CD14-positive monocyte (primary cell): ENCODE results near the gene DDX60. TPM values are rescaled to one million over a fixed set of nuclear protein-coding genes. Genes with fewer than 3 reads are reported as not detected.

Experiments used
- DNase-seq, 3 donors: peaks; one replicate each; pipeline ENCODE4 v3.0.0-alpha.2; 2011 to 2022
- H2AFZ ChIP-seq: 2 replicates; pipeline ENCODE4 v1.6.0; 2012; ENCODE audit warnings: mild to moderate bottlenecking, low read depth, low read length, inconsistent platforms; ENCODE audit not compliant: insufficient read depth, poor library complexity, severe bottlenecking
- H3K27ac ChIP-seq, 2 donors: 1 replicate in 1 of 2; 2 replicates in 1 of 2; pipeline ENCODE4 v1.5.1; 2012 to 2013; ENCODE audit warnings: low read length in 2 of 2, control low read depth in 1 of 2, inconsistent platforms in 1 of 2, low read depth in 1 of 2, mild to moderate bottlenecking in 1 of 2
- H3K27me3 ChIP-seq, 2 donors: one replicate each; pipeline versions ENCODE4 v1.6.0 to v1.6.1; 2011 to 2013; ENCODE audit warnings: low read length in 2 of 2; ENCODE audit not compliant: control insufficient read depth in 2 of 2, insufficient read depth in 2 of 2
- H3K36me3 ChIP-seq, 2 donors: replicated peaks in 1 of 2; 1 replicate in 1 of 2; 2 replicates in 1 of 2; pipeline versions ENCODE4 v1.5.1 to v1.6.1; 2012 to 2013; ENCODE audit warnings: low read length in 2 of 2, control low read depth in 1 of 2, inconsistent platforms in 1 of 2, mild to moderate bottlenecking in 1 of 2; ENCODE audit not compliant: insufficient read depth in 2 of 2, control insufficient read depth in 1 of 2
- H3K4me1 ChIP-seq, 2 donors: 1 replicate in 1 of 2; 2 replicates in 1 of 2; pipeline versions ENCODE4 v1.5.1 to v1.6.1; 2012 to 2013; ENCODE audit warnings: low read length in 2 of 2, control low read depth in 1 of 2, inconsistent platforms in 1 of 2, mild to moderate bottlenecking in 1 of 2, moderate library complexity in 1 of 2; ENCODE audit not compliant: insufficient read depth in 2 of 2, control insufficient read depth in 1 of 2
- H3K4me2 ChIP-seq: replicated peaks from 2 replicates; pipeline ENCODE3; 2012; ENCODE audit warnings: low read length, moderate library complexity, mild to moderate bottlenecking; ENCODE audit not compliant: poor library complexity, severe bottlenecking; ENCODE audit errors: extremely low read depth
- H3K4me3 ChIP-seq, 3 experiments: fragments of 200-600 bp in 1 of 3; sonication (generic) in 1 of 3; replicated peaks in 1 of 3; 1 replicate in 2 of 3; 2 replicates in 1 of 3; pipeline ENCODE4 v1.5.1; 2011 to 2013; ENCODE audit warnings: low read length in 3 of 3, mild to moderate bottlenecking in 3 of 3, control low read depth in 2 of 3, low read depth in 2 of 3, inconsistent platforms in 1 of 3, moderate library complexity in 1 of 3
- H3K79me2 ChIP-seq: 2 replicates; pipeline ENCODE4 v1.6.0; 2012; ENCODE audit warnings: mild to moderate bottlenecking, control low read depth, inconsistent platforms, low read length, moderate library complexity; ENCODE audit not compliant: insufficient read depth
- H3K9ac ChIP-seq: 2 replicates; pipeline ENCODE4 v1.6.0; 2017; ENCODE audit warnings: low read length, mild to moderate bottlenecking; ENCODE audit not compliant: insufficient read depth, poor library complexity, severe bottlenecking
- H3K9me3 ChIP-seq, 2 donors: replicated peaks in 1 of 2; 1 replicate in 1 of 2; 2 replicates in 1 of 2; pipeline versions ENCODE4 v1.5.1 to v1.6.1; 2012 to 2013; ENCODE audit warnings: low read length in 2 of 2, control low read depth in 1 of 2; ENCODE audit not compliant: control insufficient read depth in 1 of 2, insufficient read depth in 1 of 2
- H4K20me1 ChIP-seq: 2 replicates; pipeline ENCODE4 v1.6.0; 2012; ENCODE audit warnings: mild to moderate bottlenecking, low read length, control low read depth, moderate library complexity; ENCODE audit not compliant: insufficient read depth
- H3K27ac Mint-ChIP-seq, 7 donors: one replicate each; pipeline ENCODE4 v1.8.0; 2020; ENCODE audit warnings: mild to moderate bottlenecking in 7 of 7, mixed read lengths in 7 of 7, moderate library complexity in 6 of 7, inconsistent platforms in 2 of 7
- H3K27me3 Mint-ChIP-seq, 3 donors: one replicate each; pipeline ENCODE4 v1.8.0; 2021 to 2022; ENCODE audit warnings: low read depth in 3 of 3, mild to moderate bottlenecking in 3 of 3, mixed read lengths in 3 of 3, moderate library complexity in 3 of 3, inconsistent platforms in 1 of 3
- H3K36me3 Mint-ChIP-seq, 2 donors: one replicate each; pipeline ENCODE4 v1.8.0; 2020; ENCODE audit warnings: mixed read lengths in 2 of 2, inconsistent platforms in 1 of 2, mild to moderate bottlenecking in 1 of 2
- H3K4me1 Mint-ChIP-seq: one replicate; pipeline ENCODE4 v1.8.0; 2020; ENCODE audit warnings: mild to moderate bottlenecking, mixed read lengths
- H3K4me3 Mint-ChIP-seq, 2 donors: one replicate each; pipeline ENCODE4 v1.8.0; 2020; ENCODE audit warnings: mild to moderate bottlenecking in 2 of 2, mixed read lengths in 2 of 2, moderate library complexity in 1 of 2
- H3K9me3 Mint-ChIP-seq, 7 donors: one replicate each; pipeline ENCODE4 v1.8.0; 2020 to 2022; ENCODE audit warnings: mixed read lengths in 7 of 7, mild to moderate bottlenecking in 6 of 7, moderate library complexity in 6 of 7, inconsistent platforms in 2 of 7
- CTCF ChIP-seq: fragments of 200-600 bp; IDR thresholded peaks from one replicate; pipeline ENCODE4 v1.8.0; 2022; ENCODE audit warnings: antibody characterized with exemption, mild to moderate bottlenecking
- WGBS: methylation state at CpG from one replicate; pipeline ENCODE4 v1.1.5; 2013; ENCODE audit warnings: missing lambda C conversion rate; ENCODE audit not compliant: insufficient coverage; 5-methylcytosine and 5-hydroxymethylcytosine counted together
- intact Hi-C, 2 donors: fragments of 100-400 bp; cut with micrococcal nuclease; formaldehyde crosslinking; loops; one replicate each; pipeline versions ENCODE4 v1.15.0 to v1.15.1; 2023
- polyA plus RNA-seq, 3 donors: library from polyadenylated mRNA; depleted of rRNA in 1 of 3; unstranded in 2 of 3; stranded (reverse) in 1 of 3; fragments of 300-500 nt in 2 of 3; fragments of >200 nt in 1 of 3; fragmentation: Illumina TruSeq in 2 of 3; gene quantifications; 1 replicate in 2 of 3; 2 replicates in 1 of 3; pipeline ENCODE4 v1.2.3, GENCODE V29; 2012 to 2021

Gene DDX60
- polyA plus RNA-seq, 3 donors = 7.0 to 12.2 (median 8.6) TPM

- Mint-ChIP-seq H3K4me1 (no peaks in the 10 kb centered on the region), H3K27me3 (no peaks in the 10 kb centered on the region), H3K4me3 (no peak overlapping the region), H3K9me3 (no peaks in the 10 kb centered on the region), H3K27ac (no peak overlapping the region), H3K36me3 (peaks cover 36 to 38% of the 10 kb centered on the region in 2 donors)
- H3K9ac ChIP-seq = no peak overlapping the region
- no peak overlapping the region for H3K4me3 ChIP-seq
- H3K4me2 ChIP-seq = no peak overlapping the region
- H3K4me1 ChIP-seq = no peaks in the 10 kb centered on the region
- no peak for DNase-seq
- no peaks in the 10 kb centered on the region for H3K27me3 ChIP-seq
- H2AFZ ChIP-seq = no peak overlapping the region
- H3K27ac ChIP-seq = no peak overlapping the region
- WGBS = 100% methylated on average over 2 of the region's 2 CpGs
- TF ChIP-seq CTCF = no peak
- no peaks in the 10 kb centered on the region for H4K20me1 ChIP-seq
- peaks cover 29 to 47% of the 10 kb centered on the region in 2 donors for H3K36me3 ChIP-seq
- H3K79me2 ChIP-seq = no peaks in the 10 kb centered on the region
- H3K9me3 ChIP-seq = no peaks in the 10 kb centered on the region
- intact Hi-C loops = no loop called here
Measured at GRCh38 chr4:168309781-168310180, 8.8 kb downstream of the DDX60 start.

- H3K9me3 Mint-ChIP-seq = no peaks in the 10 kb centered on the region
- Histone ChIP-seq H3K4me3 (no peak overlapping the region), H2AFZ (no peak overlapping the region), H3K9me3 (no peaks in the 10 kb centered on the region), H3K9ac (no peak overlapping the region), H4K20me1 (no peaks in the 10 kb centered on the region), H3K27me3 (no peaks in the 10 kb centered on the region), H3K4me2 (no peak overlapping the region), H3K36me3 (peaks cover 29 to 54% of the 10 kb centered on the region in 2 donors), H3K79me2 (no peaks in the 10 kb centered on the region), H3K27ac (no peak overlapping the region), H3K4me1 (no peaks in the 10 kb centered on the region)
- WGBS = no CpG with 5 or more reads among the region's 2 CpGs
- no peak overlapping the region for H3K4me3 Mint-ChIP-seq
- TF ChIP-seq CTCF = no peak
- H3K4me1 Mint-ChIP-seq = no peaks in the 10 kb centered on the region
- no peak overlapping the region for H3K27ac Mint-ChIP-seq
- H3K36me3 Mint-ChIP-seq = peaks cover 42 to 43% of the 10 kb centered on the region in 2 donors
- no peaks in the 10 kb centered on the region for H3K27me3 Mint-ChIP-seq
- intact Hi-C loops = no loop called here
- no peak for DNase-seq
Measured at GRCh38 chr4:168308912-168309311, 9.6 kb downstream of the DDX60 start.
